GM15510 (cell line): Measurements from ENCODE around the gene MRI1.

ENCODE experiments used
- POLR2A ChIP-seq: IDR thresholded peaks from 3 replicates; pipeline ENCODE4 v1.6.1; 2011; ENCODE audit warnings: borderline replicate concordance; ENCODE audit not compliant: insufficient read length; ENCODE audit errors: extremely low read depth

MRI1 gene

GRCh38 chr19:13748169-13748828 is 16.0 kb upstream of the MRI1 start:
- no peak for TF ChIP-seq POLR2A

GRCh38 chr19:13751436-13751835 is 12.9 kb upstream of the MRI1 start:
- TF ChIP-seq POLR2A, result no peak

- no peak for TF ChIP-seq POLR2A
Measured at GRCh38 chr19:13756210-13756609, 8.1 kb upstream of the MRI1 start.

GRCh38 chr19:13757805-13758772 is 6.2 kb upstream of the MRI1 start:
- no peak for TF ChIP-seq POLR2A

GRCh38 chr19:13758795-13759194 is 5.5 kb upstream of the MRI1 start:
- no peak for TF ChIP-seq POLR2A

GRCh38 chr19:13761423-13761822 is 2.9 kb upstream of the MRI1 start:
- no peak for TF ChIP-seq POLR2A

GRCh38 chr19:13762635-13763235 is 1.6 kb upstream of the MRI1 start:
- TF ChIP-seq POLR2A, result no peak

GRCh38 chr19:13763265-13763664 is 1.1 kb upstream of the MRI1 start:
- no peak for TF ChIP-seq POLR2A

GRCh38 chr19:13764821-13765394 is 586 bp downstream of the MRI1 start:
- TF ChIP-seq POLR2A, result no peak

GRCh38 chr19:13765395-13766094 is 1.2 kb downstream of the MRI1 start:
- TF ChIP-seq POLR2A, result no peak

- TF ChIP-seq POLR2A, result no peak
Measured at GRCh38 chr19:13766095-13766481, 1.8 kb downstream of the MRI1 start.

GRCh38 chr19:13768510-13768909 is 4.2 kb downstream of the MRI1 start:
- TF ChIP-seq POLR2A, result no peak

GRCh38 chr19:13770013-13770635 is 5.8 kb downstream of the MRI1 start:
- TF ChIP-seq POLR2A, result no peak

- TF ChIP-seq POLR2A, result peak; percentile 85
Measured at GRCh38 chr19:13774217-13775191, 10.2 kb downstream of the MRI1 start, which contains the start of gene C19orf53. TSS of gene C19orf53 (plus strand) at chr19:13774456. CDS start at chr19:13774478, 22 bp downstream.

- no peak for TF ChIP-seq POLR2A
Measured at GRCh38 chr19:13778398-13778797, 14.1 kb downstream of the MRI1 start.
